ENCODE data around the gene KRT15. TPM values are rescaled to one million over a fixed set of nuclear protein-coding genes. Genes with fewer than 3 reads are reported as not detected.

KRT15 gene
- total and polyA plus RNA-seq, 2 of the 4 experiments (the other 2 are of a cell fraction) = 2.9 to 5.3 TPM

DNA sequence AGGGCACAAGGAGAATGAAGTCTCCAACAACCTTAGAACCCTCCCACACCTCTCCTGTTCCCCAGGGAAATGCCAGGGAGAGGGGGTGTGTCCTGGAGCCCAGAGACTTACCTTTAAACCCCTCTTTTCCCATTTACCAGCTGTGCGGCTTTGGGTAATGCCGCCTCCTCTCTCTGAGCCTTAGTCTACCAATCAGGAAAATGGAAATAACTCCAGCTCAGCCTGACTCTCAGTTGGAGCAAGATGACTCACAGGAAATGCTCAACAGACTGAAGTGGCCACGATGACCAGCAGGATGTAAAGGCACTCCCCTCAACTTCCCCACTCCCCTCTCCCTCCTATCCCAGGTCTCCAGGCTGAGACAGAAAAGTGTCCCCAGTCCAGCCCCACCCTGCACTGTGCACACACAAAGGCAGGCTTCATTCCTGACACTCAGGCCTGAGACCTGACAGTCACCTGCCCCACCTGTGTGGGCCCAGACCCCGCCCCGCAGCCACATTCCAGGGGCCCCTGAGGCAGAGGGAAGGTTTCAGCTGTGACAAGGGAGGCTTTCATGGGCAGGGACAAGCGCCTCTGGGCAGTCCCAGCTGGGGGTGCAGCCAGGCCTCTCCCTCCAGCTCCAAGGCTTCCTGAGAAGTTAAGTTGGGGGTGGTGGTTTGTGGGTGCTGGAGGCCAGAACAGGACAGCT, 3.0 kb upstream of the KRT15 start:
- Histone ChIP-seq H2BK15ac (ENCODE audit: low read depth, low read length) (peak overlapping the region; percentile 100; the same call in 1 of the 3 replicates), H3K27ac (ENCODE audit: insufficient read depth, low read length) (peak overlapping the region; percentile 61; the same call in 1 of the 2 replicates), H2AK9ac (replicated peaks; ENCODE audit: low read depth, low read length, poor library complexity) (peak overlapping the region; percentile 98), H4K5ac (ENCODE audit: low read depth, low read length) (peak overlapping the region; percentile 88; the same call in 1 of the 2 replicates), H3K4me2 (ENCODE audit: low read depth, low read length) (no peak overlapping the region; the same call in 1 of the 2 replicates), H2BK20ac (ENCODE audit: low read depth, low read length) (peak overlapping the region; percentile 98), H2BK120ac (ENCODE audit: low read depth, low read length) (peak overlapping the region; percentile 96), H3K18ac (ENCODE audit: low read depth, low read length) (peak overlapping the region; percentile 57; the same call in 1 of the 2 replicates), H3K14ac (replicated peaks; ENCODE audit: low read depth, low read length) (peak overlapping the region; percentile 96), H2AFZ (replicated peaks; ENCODE audit: low read length, poor library complexity) (peak overlapping the region; percentile 79), H3K4me1 (ENCODE audit: control insufficient read depth, insufficient read depth, low read length) (peaks cover 27% of the 10 kb centered on the region), H3K4me3 (ENCODE audit: insufficient read depth, low read depth, low read length) (no peak overlapping the region), H3K36me3 (ENCODE audit: control insufficient read depth, insufficient read depth, low read length) (no peaks in the 10 kb centered on the region), H3K4ac (ENCODE audit: low read depth, low read length) (peak overlapping the region; percentile 93), H4K91ac (ENCODE audit: insufficient read depth, low read depth, low read length) (peak overlapping the region; percentile 80), H4K20me1 (ENCODE audit: insufficient read depth, low read length) (no peaks in the 10 kb centered on the region), H3K9ac (ENCODE audit: low read depth, low read length) (peak overlapping the region; percentile 16; the same call in 1 of the 2 replicates), H3K79me1 (ENCODE audit: low read depth in 1 of 2, low read length in 2 of 2) (peaks cover 0 to 4% of the 10 kb centered on the region in 2 experiments; a peak in 1 of 4 replicates), H3K9me3 (ENCODE audit: control insufficient read depth, insufficient read depth, low read length) (no peaks in the 10 kb centered on the region), H3K23ac (ENCODE audit: low read depth, low read length) (peak overlapping the region; percentile 77; the same call in 1 of the 2 replicates), H2AK5ac (ENCODE audit: low read depth, low read length) (peak overlapping the region; percentile 98), H3K27me3 (ENCODE audit: control insufficient read depth, insufficient read depth, low read length) (no peaks in the 10 kb centered on the region), H4K8ac (ENCODE audit: low read depth in 2 of 2, low read length in 2 of 2) (peak overlapping the region; percentile 46 to 86), H2BK5ac (ENCODE audit: low read depth, low read length, poor library complexity, severe bottlenecking) (peak overlapping the region; percentile 93), H3K9me1 (ENCODE audit: insufficient read depth, low read length) (peaks cover 8% of the 10 kb centered on the region; the same call in 1 of the 2 replicates), H3K56ac (ENCODE audit: extremely low read depth, insufficient read depth, low read length) (0 out of 2 replicates have a peak overlapping the region, but pooled peaks have one; percentile 48)
- 40% methylated on average over 1 of the region's 6 CpGs; no CpG with 5 or more reads in 1 of the 2 experiments for WGBS, 2 experiments (ENCODE audit: extremely low coverage in 2 of 2, insufficient read length in 1 of 2)
- CTCF ChIA-PET = interaction anchor here (0.6 to 0.9 kb wide), 2 partner anchors 8 to 141 kb away, joined by 3 read pairs; no protein-coding TSS in a partner anchor
- ATAC-seq (ENCODE audit: low read depth) (peak; percentile 80), DNase-seq (peak; percentile 91)
- no TSS peak for BruUV-seq (replicated peaks)
- POLR2A ChIA-PET (ENCODE audit: unreplicated experiment) = no interaction called here
- in situ Hi-C loops (cut with MboI; ENCODE audit: low sequenced_read_pairs) = no loop called here
- dilution Hi-C loops (cut with HindIII; ENCODE audit: low sequenced_read_pairs, unreplicated experiment) = no loop called here
- intact Hi-C loops (cut with micrococcal nuclease) = no loop called here
- TF ChIP-seq RAD21 (IDR thresholded peaks at IDR 0.05; ENCODE audit: low read length) (no peak), CEBPB (IDR thresholded peaks at IDR 0.05; ENCODE audit: low read depth, low read length) (no peak), POLR2A (IDR thresholded peaks at IDR 0.05; ENCODE audit: low read depth, low read length) (no peak), SMC3 (IDR thresholded peaks at IDR 0.05; ENCODE audit: low read depth, low read length) (no peak), NFE2L2 (IDR thresholded peaks at IDR 0.05; ENCODE audit: low read depth, low read length) (peak; percentile 46; the same call in 1 of the 2 replicates), CHD1 (IDR thresholded peaks at IDR 0.05; ENCODE audit: low read depth, low read length) (no peak), RFX5 (IDR thresholded peaks at IDR 0.05; ENCODE audit: low read depth, low read length) (no peak), MAZ (IDR thresholded peaks at IDR 0.05; ENCODE audit: borderline replicate concordance, low read depth, low read length) (0 out of 2 replicates have a peak, but pooled peaks have one; percentile 32), MAFK (IDR thresholded peaks at IDR 0.05; ENCODE audit: low read depth, low read length) (0 out of 2 replicates have a peak, but pooled peaks have one; percentile 5), BHLHE40 (IDR thresholded peaks at IDR 0.05; ENCODE audit: low read depth, low read length) (no peak), RCOR1 (IDR thresholded peaks at IDR 0.05; ENCODE audit: insufficient replicate concordance, low read length) (peak; percentile 81)
- TF ChIP-seq, protein P1, sequence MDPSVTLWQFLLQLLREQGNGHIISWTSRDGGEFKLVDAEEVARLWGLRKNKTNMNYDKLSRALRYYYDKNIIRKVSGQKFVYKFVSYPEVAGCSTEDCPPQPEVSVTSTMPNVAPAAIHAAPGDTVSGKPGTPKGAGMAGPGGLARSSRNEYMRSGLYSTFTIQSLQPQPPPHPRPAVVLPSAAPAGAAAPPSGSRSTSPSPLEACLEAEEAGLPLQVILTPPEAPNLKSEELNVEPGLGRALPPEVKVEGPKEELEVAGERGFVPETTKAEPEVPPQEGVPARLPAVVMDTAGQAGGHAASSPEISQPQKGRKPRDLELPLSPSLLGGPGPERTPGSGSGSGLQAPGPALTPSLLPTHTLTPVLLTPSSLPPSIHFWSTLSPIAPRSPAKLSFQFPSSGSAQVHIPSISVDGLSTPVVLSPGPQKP (IDR thresholded peaks at IDR 0.05; ENCODE audit: borderline replicate concordance, low read depth, low read length) = no peak
- TF ChIP-seq, protein P2, sequence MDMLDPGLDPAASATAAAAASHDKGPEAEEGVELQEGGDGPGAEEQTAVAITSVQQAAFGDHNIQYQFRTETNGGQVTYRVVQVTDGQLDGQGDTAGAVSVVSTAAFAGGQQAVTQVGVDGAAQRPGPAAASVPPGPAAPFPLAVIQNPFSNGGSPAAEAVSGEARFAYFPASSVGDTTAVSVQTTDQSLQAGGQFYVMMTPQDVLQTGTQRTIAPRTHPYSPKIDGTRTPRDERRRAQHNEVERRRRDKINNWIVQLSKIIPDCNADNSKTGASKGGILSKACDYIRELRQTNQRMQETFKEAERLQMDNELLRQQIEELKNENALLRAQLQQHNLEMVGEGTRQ (IDR thresholded peaks at IDR 0.05; ENCODE audit: low read depth, low read length) = no peak
- TF ChIP-seq, protein P3, sequence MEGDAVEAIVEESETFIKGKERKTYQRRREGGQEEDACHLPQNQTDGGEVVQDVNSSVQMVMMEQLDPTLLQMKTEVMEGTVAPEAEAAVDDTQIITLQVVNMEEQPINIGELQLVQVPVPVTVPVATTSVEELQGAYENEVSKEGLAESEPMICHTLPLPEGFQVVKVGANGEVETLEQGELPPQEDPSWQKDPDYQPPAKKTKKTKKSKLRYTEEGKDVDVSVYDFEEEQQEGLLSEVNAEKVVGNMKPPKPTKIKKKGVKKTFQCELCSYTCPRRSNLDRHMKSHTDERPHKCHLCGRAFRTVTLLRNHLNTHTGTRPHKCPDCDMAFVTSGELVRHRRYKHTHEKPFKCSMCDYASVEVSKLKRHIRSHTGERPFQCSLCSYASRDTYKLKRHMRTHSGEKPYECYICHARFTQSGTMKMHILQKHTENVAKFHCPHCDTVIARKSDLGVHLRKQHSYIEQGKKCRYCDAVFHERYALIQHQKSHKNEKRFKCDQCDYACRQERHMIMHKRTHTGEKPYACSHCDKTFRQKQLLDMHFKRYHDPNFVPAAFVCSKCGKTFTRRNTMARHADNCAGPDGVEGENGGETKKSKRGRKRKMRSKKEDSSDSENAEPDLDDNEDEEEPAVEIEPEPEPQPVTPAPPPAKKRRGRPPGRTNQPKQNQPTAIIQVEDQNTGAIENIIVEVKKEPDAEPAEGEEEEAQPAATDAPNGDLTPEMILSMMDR (conservative IDR thresholded peaks at IDR 0.05; ENCODE audit: low read depth, low read length) = no peak
